Vagina (tissue), 2 donors: ENCODE results near the gene GABBR1.

Experiments
- POLR2A ChIP-seq, 2 donors: fragments of 450-650 bp; IDR thresholded peaks; one replicate each; pipeline ENCODE4 v1.6.1; 2017; ENCODE audit warnings: antibody characterized with exemption in 2 of 2, mild to moderate bottlenecking in 2 of 2, moderate library complexity in 2 of 2
- POLR2AphosphoS5 ChIP-seq, 2 donors: sonication (generic); formaldehyde crosslinking; IDR thresholded peaks; one replicate each; pipeline ENCODE4 v1.9.0; 2017; ENCODE audit warnings: antibody characterized with exemption in 2 of 2, mild to moderate bottlenecking in 2 of 2, low read depth in 1 of 2; ENCODE audit not compliant: insufficient read depth in 1 of 2
- TF ChIP-seq, protein P1 (sequence below), 3 experiments: fragments of 450-650 bp in 2 of 3; fragments of 200-600 bp in 1 of 3; sonication (generic) in 1 of 3; IDR thresholded peaks; one replicate each; pipeline ENCODE4 v1.5.1; 2017 to 2019; ENCODE audit warnings: antibody characterized with exemption in 3 of 3, mild to moderate bottlenecking in 2 of 3, moderate library complexity in 2 of 3

DNA sequence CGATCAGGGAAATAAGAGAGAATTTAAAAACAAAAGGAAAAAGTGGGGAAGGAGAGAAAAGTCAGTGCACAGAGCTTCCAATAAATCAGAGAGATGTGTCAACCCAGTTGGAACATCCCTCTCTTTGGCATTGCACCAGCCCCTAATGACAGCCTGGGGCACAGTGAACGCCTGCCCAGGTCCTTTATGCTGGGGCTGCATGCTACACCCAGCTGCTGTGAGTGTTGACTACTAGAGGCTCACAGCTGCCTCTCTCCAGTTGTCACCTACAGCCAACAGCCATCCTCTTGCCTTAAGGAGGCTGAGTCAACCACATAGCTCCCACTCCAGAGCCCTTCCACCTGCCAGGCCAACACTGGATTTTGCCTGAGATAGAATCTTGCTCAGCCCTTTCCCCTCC is 29.1 kb downstream of the GABBR1 start:
- TF ChIP-seq, protein P1, sequence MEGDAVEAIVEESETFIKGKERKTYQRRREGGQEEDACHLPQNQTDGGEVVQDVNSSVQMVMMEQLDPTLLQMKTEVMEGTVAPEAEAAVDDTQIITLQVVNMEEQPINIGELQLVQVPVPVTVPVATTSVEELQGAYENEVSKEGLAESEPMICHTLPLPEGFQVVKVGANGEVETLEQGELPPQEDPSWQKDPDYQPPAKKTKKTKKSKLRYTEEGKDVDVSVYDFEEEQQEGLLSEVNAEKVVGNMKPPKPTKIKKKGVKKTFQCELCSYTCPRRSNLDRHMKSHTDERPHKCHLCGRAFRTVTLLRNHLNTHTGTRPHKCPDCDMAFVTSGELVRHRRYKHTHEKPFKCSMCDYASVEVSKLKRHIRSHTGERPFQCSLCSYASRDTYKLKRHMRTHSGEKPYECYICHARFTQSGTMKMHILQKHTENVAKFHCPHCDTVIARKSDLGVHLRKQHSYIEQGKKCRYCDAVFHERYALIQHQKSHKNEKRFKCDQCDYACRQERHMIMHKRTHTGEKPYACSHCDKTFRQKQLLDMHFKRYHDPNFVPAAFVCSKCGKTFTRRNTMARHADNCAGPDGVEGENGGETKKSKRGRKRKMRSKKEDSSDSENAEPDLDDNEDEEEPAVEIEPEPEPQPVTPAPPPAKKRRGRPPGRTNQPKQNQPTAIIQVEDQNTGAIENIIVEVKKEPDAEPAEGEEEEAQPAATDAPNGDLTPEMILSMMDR (IDR thresholded peaks at IDR 0.05): no peak
- TF ChIP-seq POLR2A (IDR thresholded peaks at IDR 0.05): no peak
- TF ChIP-seq POLR2AphosphoS5 (IDR thresholded peaks at IDR 0.05; ENCODE audit: insufficient read depth in 1 of 2, low read depth in 1 of 2): no peak
